GM12891 (cell line): ENCODE results near the gene TLE1.

Source experiments
- POLR2A ChIP-seq: IDR thresholded peaks from 2 replicates; pipeline ENCODE4 v1.6.1; 2011; ENCODE audit warnings: low read depth, low read length, control low read depth
- POLR2AphosphoS5 ChIP-seq: IDR thresholded peaks from 2 replicates; pipeline ENCODE4 v1.6.1; 2011; ENCODE audit warnings: low read depth, low read length, control low read depth
- SPI1 ChIP-seq: IDR thresholded peaks from 2 replicates; pipeline ENCODE4 v1.6.1; 2011; ENCODE audit warnings: low read depth, low read length, control low read depth

- no peak for TF ChIP-seq POLR2A
- no peak for TF ChIP-seq POLR2AphosphoS5
- no peak for TF ChIP-seq SPI1
Measured at GRCh38 chr9:81563739-81564138, 125.6 kb downstream of the TLE1 start.
